Small intestine (tissue), 7 donors: ENCODE results near the gene RIMBP2. TPM values are rescaled to one million over a fixed set of nuclear protein-coding genes. Genes with fewer than 3 reads are reported as not detected.

Experiments used
- DNase-seq, 2 donors: peaks; one replicate each; pipeline versions ENCODE4 v3.0.0 to v3.0.0-alpha.2; 2013
- FAIRE-seq: peaks from 2 replicates; lab custom pipeline; 2012; peaks lifted over from hg19 to GRCh38; lab: Jason Lieb, UNC
- H3K27ac ChIP-seq, 3 donors: one replicate each; pipeline ENCODE4 v1.5.1; 2013; ENCODE audit warnings: low read length in 2 of 3, mild to moderate bottlenecking in 2 of 3, control low read depth in 1 of 3, inconsistent platforms in 1 of 3, low read depth in 1 of 3, moderate library complexity in 1 of 3
- H3K27me3 ChIP-seq, 3 donors: one replicate each; pipeline ENCODE4 v1.6.1; 2013; ENCODE audit warnings: low read length in 3 of 3, inconsistent platforms in 1 of 3; ENCODE audit not compliant: control insufficient read depth in 3 of 3, insufficient read depth in 3 of 3
- H3K36me3 ChIP-seq, 3 donors: one replicate each; pipeline ENCODE4 v1.6.1; 2013; ENCODE audit warnings: low read length in 3 of 3, inconsistent platforms in 1 of 3, low read depth in 1 of 3, mild to moderate bottlenecking in 1 of 3, moderate library complexity in 1 of 3; ENCODE audit not compliant: control insufficient read depth in 3 of 3, insufficient read depth in 2 of 3
- H3K4me1 ChIP-seq, 3 donors: one replicate each; pipeline ENCODE4 v1.6.1; 2013; ENCODE audit warnings: low read length in 2 of 3, inconsistent platforms in 1 of 3, low read depth in 1 of 3, mild to moderate bottlenecking in 1 of 3, moderate library complexity in 1 of 3; ENCODE audit not compliant: control insufficient read depth in 3 of 3, insufficient read depth in 2 of 3
- H3K4me3 ChIP-seq, 3 donors: one replicate each; pipeline ENCODE4 v1.5.1; 2013; ENCODE audit warnings: low read length in 3 of 3, control low read depth in 1 of 3, inconsistent platforms in 1 of 3, low read depth in 1 of 3, mild to moderate bottlenecking in 1 of 3, moderate library complexity in 1 of 3
- H3K9me3 ChIP-seq, 2 donors: one replicate each; pipeline ENCODE4 v1.6.1; 2013; ENCODE audit warnings: low read depth in 1 of 2, low read length in 1 of 2; ENCODE audit not compliant: control insufficient read depth in 2 of 2, insufficient read depth in 1 of 2
- WGBS, 3 donors: extraction: QIAGEN DNeasy Blood & Tissue Kit; methylation state at CpG; one replicate each; pipeline ENCODE4 v1.1.7; 2013; 5-methylcytosine and 5-hydroxymethylcytosine counted together
- polyA plus RNA-seq, 4 donors: library from polyadenylated mRNA; stranded (reverse) in 3 of 4; unstranded in 1 of 4; fragments of 200-250 nt in 3 of 4; fragments of 120-200 nt in 1 of 4; gene quantifications; one replicate each; pipeline versions ENCODE4 v1.2.1 to v1.2.3, GENCODE V29; 2013
- donor health status: healthy with polysubstance abuse.
- donor health status: control.
- donor health status: control.
- donor health status: Bipolar disorder and iron deficiency.
- donor health status: healthy.

Gene RIMBP2
- polyA plus RNA-seq, 4 donors = 0.22 to 12.2 (median 2.3) TPM

- H3K4me1 ChIP-seq = no peaks in the 10 kb centered on the region
- H3K27ac ChIP-seq = no peak overlapping the region
- no peak for FAIRE-seq
- H3K9me3 ChIP-seq = no peaks in the 10 kb centered on the region
- H3K27me3 ChIP-seq = peaks cover 0 to 4% (median 0%) of the 10 kb centered on the region in 3 donors
- WGBS, 3 donors = 83 to 84% (median 84%) methylated on average over 11 of the region's 11 CpGs
- DNase-seq = no peak
- no peak overlapping the region for H3K4me3 ChIP-seq
- H3K36me3 ChIP-seq = no peaks in the 10 kb centered on the region
Measured at GRCh38 chr12:130640901-130641300, 75.2 kb downstream of the RIMBP2 start.

GRCh38 chr12:130640496-130640895, 75.6 kb downstream of the RIMBP2 start:
- Histone ChIP-seq H3K27me3 (peaks cover 0 to 4% (median 0%) of the 10 kb centered on the region in 3 donors), H3K4me3 (no peak overlapping the region), H3K27ac (no peak overlapping the region), H3K36me3 (no peaks in the 10 kb centered on the region), H3K9me3 (no peaks in the 10 kb centered on the region), H3K4me1 (no peaks in the 10 kb centered on the region)
- DNase-seq (no peak), FAIRE-seq (no peak)
- WGBS, 3 donors = 88 to 93% (median 88%) methylated on average over 11 of the region's 11 CpGs

GRCh38 chr12:130639476-130640424, 76.3 kb downstream of the RIMBP2 start:
- WGBS, 3 donors = 65 to 72% (median 69%) methylated on average over 18 of the region's 18 CpGs
- peaks cover 0 to 4% (median 0%) of the 10 kb centered on the region in 3 donors for H3K27me3 ChIP-seq
- H3K36me3 ChIP-seq = no peaks in the 10 kb centered on the region
- no peaks in the 10 kb centered on the region for H3K9me3 ChIP-seq
- FAIRE-seq = no peak
- no peaks in the 10 kb centered on the region for H3K4me1 ChIP-seq
- no peak overlapping the region for H3K27ac ChIP-seq
- peak in 1 of 2 donors; percentile 3 for DNase-seq
- H3K4me3 ChIP-seq = no peak overlapping the region

GRCh38 chr12:130636370-130636769, 79.7 kb downstream of the RIMBP2 start:
- Histone ChIP-seq H3K27ac (no peak overlapping the region), H3K4me1 (no peaks in the 10 kb centered on the region), H3K36me3 (no peaks in the 10 kb centered on the region), H3K4me3 (no peak overlapping the region), H3K9me3 (no peaks in the 10 kb centered on the region), H3K27me3 (peaks cover 0 to 11% (median 8%) of the 10 kb centered on the region in 3 donors)
- DNase-seq (no peak), FAIRE-seq (no peak)
- 78 to 92% (median 82%) methylated on average over 5 of the region's 5 CpGs for WGBS, 3 donors

- no peaks in the 10 kb centered on the region for H3K9me3 ChIP-seq
- WGBS, 3 donors = 52 to 65% (median 63%) methylated on average over 4 of the region's 4 CpGs
- no peaks in the 10 kb centered on the region for H3K36me3 ChIP-seq
- FAIRE-seq (no peak), DNase-seq (no peak)
- no peaks in the 10 kb centered on the region for H3K4me1 ChIP-seq
- no peak overlapping the region for H3K4me3 ChIP-seq
- H3K27me3 ChIP-seq = peaks cover 0 to 11% (median 10%) of the 10 kb centered on the region in 3 donors
- no peak overlapping the region for H3K27ac ChIP-seq
Measured at GRCh38 chr12:130634866-130635265, 81.2 kb downstream of the RIMBP2 start.

GRCh38 chr12:130633771-130634170, 82.3 kb downstream of the RIMBP2 start:
- no peaks in the 10 kb centered on the region for H3K9me3 ChIP-seq
- peaks cover 0 to 11% (median 10%) of the 10 kb centered on the region in 3 donors for H3K27me3 ChIP-seq
- peak overlapping the region in 1 of 3 donors; percentile 60 for H3K27ac ChIP-seq
- WGBS, 3 donors = 13 to 22% (median 18%) methylated on average over 17 of the region's 17 CpGs
- no peak overlapping the region for H3K4me3 ChIP-seq
- FAIRE-seq (no peak), DNase-seq (peak; percentile 5 to 21)
- H3K4me1 ChIP-seq = no peaks in the 10 kb centered on the region
- H3K36me3 ChIP-seq = no peaks in the 10 kb centered on the region

- H3K9me3 ChIP-seq = no peaks in the 10 kb centered on the region
- FAIRE-seq = no peak
- peak overlapping the region in 1 of 3 donors; percentile 60 for H3K27ac ChIP-seq
- WGBS, 3 donors = 12 to 41% (median 24%) methylated on average over 5 of the region's 5 CpGs
- H3K36me3 ChIP-seq = no peaks in the 10 kb centered on the region
- H3K4me1 ChIP-seq = no peaks in the 10 kb centered on the region
- peak; percentile 7 to 37 for DNase-seq
- H3K27me3 ChIP-seq = peaks cover 0 to 11% (median 10%) of the 10 kb centered on the region in 3 donors
- no peak overlapping the region for H3K4me3 ChIP-seq
Measured at GRCh38 chr12:130632642-130633041, 83.5 kb downstream of the RIMBP2 start.

- H3K4me3 ChIP-seq = no peak overlapping the region
- H3K9me3 ChIP-seq = peaks cover 0 to 3% of the 10 kb centered on the region in 2 donors
- no peak for FAIRE-seq
- peaks cover 0 to 4% (median 3%) of the 10 kb centered on the region in 3 donors for H3K27me3 ChIP-seq
- no peaks in the 10 kb centered on the region for H3K36me3 ChIP-seq
- WGBS, 3 donors = 83 to 88% (median 86%) methylated on average over 5 of the region's 5 CpGs
- H3K27ac ChIP-seq = no peak overlapping the region
- no peaks in the 10 kb centered on the region for H3K4me1 ChIP-seq
- no peak for DNase-seq
Measured at GRCh38 chr12:130628304-130628703, 87.8 kb downstream of the RIMBP2 start.
